GM18505 (cell line): ENCODE data around the gene PARVG.

Experiments used
- ATAC-seq: cut with Tn5 transposase; IDR thresholded peaks from one replicate; pipeline ENCODE4 v1.9.1; 2021; ENCODE audit not compliant: unreplicated experiment
- POLR2A ChIP-seq: IDR thresholded peaks from 4 replicates; pipeline ENCODE4 v1.6.1; 2011; ENCODE audit warnings: borderline replicate concordance; ENCODE audit not compliant: insufficient read depth, insufficient read length; ENCODE audit errors: extremely low read depth

PARVG gene

GRCh38 chr22:44246615-44247326 lies 66.0 kb downstream of the PARVG start:
- no peak for TF ChIP-seq POLR2A

GRCh38 chr22:44247346-44247745 lies 66.6 kb downstream of the PARVG start:
- ATAC-seq, result no peak
- no peak for TF ChIP-seq POLR2A

More at GRCh38 chr22:44246615-44247326, 66.0 kb downstream of the PARVG start:
- ATAC-seq, result no peak

- no peak for ATAC-seq
- no peak for TF ChIP-seq POLR2A
These were observed 67.5 kb downstream of the PARVG start for GRCh38 chr22:44247923-44248892.

- ATAC-seq, result no peak
- no peak for TF ChIP-seq POLR2A
These were observed 68.2 kb downstream of the PARVG start for GRCh38 chr22:44248926-44249325.

GRCh38 chr22:44249376-44250147 lies 68.8 kb downstream of the PARVG start:
- no peak for ATAC-seq

GRCh38 chr22:44254811-44255210 lies 74.1 kb downstream of the PARVG start:
- no peak for ATAC-seq
- TF ChIP-seq POLR2A, result no peak

More at GRCh38 chr22:44249376-44250147, 68.8 kb downstream of the PARVG start:
- no peak for TF ChIP-seq POLR2A

GRCh38 chr22:44256085-44256484 lies 75.4 kb downstream of the PARVG start:
- no peak for TF ChIP-seq POLR2A
- no peak for ATAC-seq

- ATAC-seq, result no peak
These were observed 76.1 kb downstream of the PARVG start for GRCh38 chr22:44256556-44257485.

More at GRCh38 chr22:44256556-44257485, 76.1 kb downstream of the PARVG start:
- TF ChIP-seq POLR2A, result no peak
